ENCODE results near the gene MCF2L2. TPM values are rescaled to one million over a fixed set of nuclear protein-coding genes. Genes with fewer than 3 reads are reported as not detected.
A peak's percentile ranks its signal among the peaks of the same experiment; 100 is the strongest.

The MCF2L2 gene
- total RNA-seq, 1 donor from 2014 or later, result 0.43 TPM

GRCh38 chr3:183272791-183273190 is 155.6 kb downstream of the MCF2L2 start:
- Mint-ChIP-seq H3K36me3 (ENCODE audit: insufficient read depth) (peaks cover 10% of the 10 kb centered on the region), H3K9me3 (ENCODE audit: low read depth) (no peaks in the 10 kb centered on the region), H3K27ac (no peak overlapping the region), H3K27me3 (no peaks in the 10 kb centered on the region), H3K4me1 (ENCODE audit: low read depth) (peaks cover 8% of the 10 kb centered on the region), H3K4me3 (ENCODE audit: low read depth) (no peak overlapping the region)
- no peak for DNase-seq (ENCODE audit: low spot score, unreplicated experiment)
- TF ChIP-seq CTCF (IDR thresholded peaks at IDR 0.05; ENCODE audit: unreplicated experiment), result no peak

- Mint-ChIP-seq H3K9me3 (ENCODE audit: low read depth) (no peaks in the 10 kb centered on the region), H3K4me3 (ENCODE audit: low read depth) (no peak overlapping the region), H3K36me3 (ENCODE audit: insufficient read depth) (peaks cover 12% of the 10 kb centered on the region), H3K27ac (no peak overlapping the region), H3K4me1 (ENCODE audit: low read depth) (peaks cover 12% of the 10 kb centered on the region), H3K27me3 (no peaks in the 10 kb centered on the region)
- no peak for TF ChIP-seq CTCF (IDR thresholded peaks at IDR 0.05; ENCODE audit: unreplicated experiment)
- no peak for DNase-seq (ENCODE audit: low spot score, unreplicated experiment)
Observed at GRCh38 chr3:183272142-183272541, 156.3 kb downstream of the MCF2L2 start.

- no peak overlapping the region for H3K27ac Mint-ChIP-seq
- no peak for TF ChIP-seq CTCF (IDR thresholded peaks at IDR 0.05; ENCODE audit: unreplicated experiment)
- H3K9me3 Mint-ChIP-seq (ENCODE audit: low read depth), result no peaks in the 10 kb centered on the region
- no peaks in the 10 kb centered on the region for H3K27me3 Mint-ChIP-seq
- peaks cover 14% of the 10 kb centered on the region for H3K36me3 Mint-ChIP-seq (ENCODE audit: insufficient read depth)
- no peak for DNase-seq (ENCODE audit: low spot score, unreplicated experiment)
- H3K4me1 Mint-ChIP-seq (ENCODE audit: low read depth), result peaks cover 16% of the 10 kb centered on the region
- H3K4me3 Mint-ChIP-seq (ENCODE audit: low read depth), result no peak overlapping the region
Observed at GRCh38 chr3:183270344-183270743, 158.1 kb downstream of the MCF2L2 start.

GRCh38 chr3:183269345-183269744 is 159.1 kb downstream of the MCF2L2 start:
- Mint-ChIP-seq H3K36me3 (ENCODE audit: insufficient read depth) (peaks cover 13% of the 10 kb centered on the region), H3K4me1 (ENCODE audit: low read depth) (peaks cover 16% of the 10 kb centered on the region), H3K9me3 (ENCODE audit: low read depth) (no peaks in the 10 kb centered on the region), H3K27ac (peak overlapping the region; percentile 31), H3K4me3 (ENCODE audit: low read depth) (no peak overlapping the region), H3K27me3 (no peaks in the 10 kb centered on the region)
- DNase-seq (ENCODE audit: low spot score, unreplicated experiment), result no peak
- TF ChIP-seq CTCF (IDR thresholded peaks at IDR 0.05; ENCODE audit: unreplicated experiment), result no peak

GRCh38 chr3:183268366-183268765 is 160.1 kb downstream of the MCF2L2 start:
- H3K9me3 Mint-ChIP-seq (ENCODE audit: low read depth), result no peaks in the 10 kb centered on the region
- no peak for DNase-seq (ENCODE audit: low spot score, unreplicated experiment)
- H3K36me3 Mint-ChIP-seq (ENCODE audit: insufficient read depth), result peaks cover 13% of the 10 kb centered on the region
- no peaks in the 10 kb centered on the region for H3K27me3 Mint-ChIP-seq
- TF ChIP-seq CTCF (IDR thresholded peaks at IDR 0.05; ENCODE audit: unreplicated experiment), result no peak
- no peak overlapping the region for H3K27ac Mint-ChIP-seq
- H3K4me3 Mint-ChIP-seq (ENCODE audit: low read depth), result no peak overlapping the region
- H3K4me1 Mint-ChIP-seq (ENCODE audit: low read depth), result peaks cover 16% of the 10 kb centered on the region
